Fibroblast of lung (primary cell): Measurements from ENCODE around the gene FREM1. TPM values are rescaled to one million over a fixed set of nuclear protein-coding genes. Genes with fewer than 3 reads are reported as not detected.

Experiments
- DNase-seq, 2 donors: peaks; one replicate each; pipeline versions ENCODE4 v3.0.0 to v3.0.0-alpha.2; 2010; ENCODE audit warnings: low read depth in 2 of 2
- H2AFZ ChIP-seq: 2 replicates; pipeline ENCODE4 v1.5.1; 2012; ENCODE audit warnings: low read length, control low read depth, inconsistent platforms
- H3K27ac ChIP-seq: 2 replicates; pipeline ENCODE4 v1.5.1; 2011; ENCODE audit warnings: low read length, control low read depth; ENCODE audit not compliant: insufficient read depth
- H3K27me3 ChIP-seq: 2 replicates; pipeline ENCODE4 v1.5.1; 2011; ENCODE audit warnings: mild to moderate bottlenecking, low read length; ENCODE audit not compliant: control insufficient read depth, insufficient read depth
- H3K36me3 ChIP-seq: 2 replicates; pipeline ENCODE4 v1.5.1; 2011; ENCODE audit warnings: low read length; ENCODE audit not compliant: control insufficient read depth, insufficient read depth
- H3K4me1 ChIP-seq: 2 replicates; pipeline ENCODE4 v1.5.1; 2011; ENCODE audit warnings: low read length; ENCODE audit not compliant: control insufficient read depth, insufficient read depth; ENCODE audit errors: extremely low read depth
- H3K4me2 ChIP-seq: 2 replicates; pipeline ENCODE4 v1.5.1; 2011; ENCODE audit warnings: low read length, control low read depth; ENCODE audit not compliant: insufficient read depth; ENCODE audit errors: extremely low read depth
- H3K4me3 ChIP-seq, 4 experiments: fragments of 200-600 bp in 1 of 4; sonication (generic) in 1 of 4; replicated peaks in 1 of 4; 2 replicates each; pipeline ENCODE4 v1.5.1; 2011 to 2016; ENCODE audit warnings: low read length in 4 of 4, low read depth in 3 of 4, mild to moderate bottlenecking in 3 of 4, control low read depth in 2 of 4, inconsistent platforms in 1 of 4, mixed read lengths in 1 of 4; ENCODE audit not compliant: insufficient read depth in 1 of 4; ENCODE audit errors: control extremely low read depth in 1 of 4
- H3K79me2 ChIP-seq: 2 replicates; pipeline ENCODE4 v1.5.1; 2012; ENCODE audit warnings: mild to moderate bottlenecking, low read length, inconsistent platforms; ENCODE audit not compliant: control insufficient read depth, insufficient read depth
- H3K9ac ChIP-seq: 2 replicates; pipeline ENCODE4 v1.5.1; 2011; ENCODE audit warnings: mild to moderate bottlenecking, low read length, control low read depth; ENCODE audit not compliant: insufficient read depth
- H3K9me3 ChIP-seq: 2 replicates; pipeline ENCODE4 v1.5.1; 2012; ENCODE audit warnings: low read depth, low read length; ENCODE audit not compliant: control insufficient read depth, insufficient read depth
- H4K20me1 ChIP-seq: 2 replicates; pipeline ENCODE4 v1.5.1; 2011; ENCODE audit warnings: low read length; ENCODE audit not compliant: control insufficient read depth, insufficient read depth; ENCODE audit errors: extremely low read depth
- EZH2 ChIP-seq: IDR thresholded peaks from 2 replicates; pipeline ENCODE4 v1.5.1; 2012; ENCODE audit warnings: low read length, control low read depth, mild to moderate bottlenecking; ENCODE audit errors: missing control alignments
- polyA plus RNA-seq, 2 donors: library from polyadenylated mRNA; depleted of rRNA in 1 of 2; stranded (reverse) in 1 of 2; unstranded in 1 of 2; fragments of >200 nt; gene quantifications; 2 replicates each; pipeline ENCODE4 v1.2.1, GENCODE V29; 2011 to 2012; ENCODE audit warnings: missing spikeins in 1 of 2
- total RNA-seq: library from RNA; depleted of rRNA; stranded (reverse); fragments of >200 nt; gene quantifications from 2 replicates; pipeline ENCODE4 v1.2.1, GENCODE V29; 2014
- TF ChIP-seq, protein P1 (sequence below), 2 donors: IDR thresholded peaks in 1 of 2; conservative IDR thresholded peaks in 1 of 2; 1 replicate in 1 of 2; 2 replicates in 1 of 2; pipeline ENCODE4 v1.5.1; 2011 to 2012; ENCODE audit warnings: low read length in 2 of 2, control low read depth in 1 of 2, inconsistent platforms in 1 of 2, low read depth in 1 of 2, mild to moderate bottlenecking in 1 of 2

FREM1 gene
- total and polyA plus RNA-seq, 2 donors (not counting 1 experiment from before 2014, with no cell fraction given) = under 0.01 to 0.01 TPM

DNA sequence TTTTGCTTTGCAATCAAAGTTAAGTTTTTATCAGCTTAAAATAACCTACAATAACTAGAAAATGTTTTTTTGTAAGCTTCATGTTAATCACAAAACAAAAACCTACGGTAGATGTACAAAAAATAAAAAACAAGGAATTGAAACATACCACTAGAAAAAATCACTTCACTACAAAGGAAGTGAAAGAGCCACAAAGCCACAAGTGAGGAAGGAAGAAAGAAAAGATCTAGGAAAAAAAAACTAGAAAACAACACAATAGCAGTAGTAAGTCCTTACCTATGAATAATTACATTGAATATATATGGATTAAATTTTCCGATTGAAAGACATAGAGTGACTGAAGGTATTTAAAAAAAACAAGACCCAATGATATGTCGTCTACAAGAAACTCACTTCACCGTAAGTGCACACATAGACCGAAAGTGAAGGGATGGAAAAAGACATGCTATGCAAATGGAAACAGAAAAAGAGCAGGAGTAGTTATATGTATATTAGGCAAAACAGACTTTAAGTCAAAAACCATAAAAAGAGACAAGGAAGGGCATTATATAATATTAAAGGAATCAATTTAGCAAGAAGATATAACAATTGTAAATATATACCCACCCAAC lies 203.6 kb downstream of the FREM1 start:
- no peaks in the 10 kb centered on the region for H3K79me2 ChIP-seq
- no peak overlapping the region for H3K9ac ChIP-seq

DNA sequence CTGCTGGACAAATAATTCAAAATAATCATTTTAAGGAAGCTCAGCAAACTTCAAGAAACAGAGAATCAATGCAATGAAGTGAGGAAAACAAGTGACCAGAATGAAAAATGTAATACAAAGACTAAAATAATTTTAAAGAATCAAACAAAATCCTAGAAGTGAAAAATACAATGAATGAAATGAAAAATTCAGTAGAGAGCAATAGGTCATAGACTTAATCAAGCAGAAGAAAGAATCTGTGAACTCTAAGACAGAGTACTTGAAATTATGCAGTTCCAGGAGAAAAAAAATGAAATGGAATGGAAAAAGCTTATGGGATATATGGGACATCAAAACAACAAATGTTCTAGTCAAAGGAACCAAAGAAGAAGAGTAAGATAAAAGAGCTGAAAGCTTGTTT lies 205.1 kb downstream of the FREM1 start:
- Histone ChIP-seq H3K4me1 (no peaks in the 10 kb centered on the region), H3K27me3 (peaks cover 7% of the 10 kb centered on the region), H3K79me2 (no peaks in the 10 kb centered on the region), H3K27ac (no peak overlapping the region), H2AFZ (no peak overlapping the region), H3K9ac (no peak overlapping the region), H3K4me2 (no peak overlapping the region), H3K4me3 (no peak overlapping the region), H3K36me3 (no peaks in the 10 kb centered on the region), H3K9me3 (no peaks in the 10 kb centered on the region), H4K20me1 (no peaks in the 10 kb centered on the region)
- TF ChIP-seq, protein P1, sequence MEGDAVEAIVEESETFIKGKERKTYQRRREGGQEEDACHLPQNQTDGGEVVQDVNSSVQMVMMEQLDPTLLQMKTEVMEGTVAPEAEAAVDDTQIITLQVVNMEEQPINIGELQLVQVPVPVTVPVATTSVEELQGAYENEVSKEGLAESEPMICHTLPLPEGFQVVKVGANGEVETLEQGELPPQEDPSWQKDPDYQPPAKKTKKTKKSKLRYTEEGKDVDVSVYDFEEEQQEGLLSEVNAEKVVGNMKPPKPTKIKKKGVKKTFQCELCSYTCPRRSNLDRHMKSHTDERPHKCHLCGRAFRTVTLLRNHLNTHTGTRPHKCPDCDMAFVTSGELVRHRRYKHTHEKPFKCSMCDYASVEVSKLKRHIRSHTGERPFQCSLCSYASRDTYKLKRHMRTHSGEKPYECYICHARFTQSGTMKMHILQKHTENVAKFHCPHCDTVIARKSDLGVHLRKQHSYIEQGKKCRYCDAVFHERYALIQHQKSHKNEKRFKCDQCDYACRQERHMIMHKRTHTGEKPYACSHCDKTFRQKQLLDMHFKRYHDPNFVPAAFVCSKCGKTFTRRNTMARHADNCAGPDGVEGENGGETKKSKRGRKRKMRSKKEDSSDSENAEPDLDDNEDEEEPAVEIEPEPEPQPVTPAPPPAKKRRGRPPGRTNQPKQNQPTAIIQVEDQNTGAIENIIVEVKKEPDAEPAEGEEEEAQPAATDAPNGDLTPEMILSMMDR (conservative IDR thresholded peaks at IDR 0.05 in 1 of 2, IDR thresholded peaks at IDR 0.05 in 1 of 2; ENCODE audit: low read depth in 1 of 2, low read length in 2 of 2) = no peak
- no peak for TF ChIP-seq EZH2
- no peak for DNase-seq

More for the DNA sequence above, 203.6 kb downstream of the FREM1 start:
- Histone ChIP-seq H3K27me3 (peaks cover 2% of the 10 kb centered on the region), H3K36me3 (no peaks in the 10 kb centered on the region), H4K20me1 (no peaks in the 10 kb centered on the region), H3K9me3 (no peaks in the 10 kb centered on the region), H2AFZ (no peak overlapping the region), H3K27ac (no peak overlapping the region), H3K4me2 (no peak overlapping the region), H3K4me3 (no peak overlapping the region), H3K4me1 (no peaks in the 10 kb centered on the region)
- TF ChIP-seq, protein P1 (conservative IDR thresholded peaks at IDR 0.05 in 1 of 2, IDR thresholded peaks at IDR 0.05 in 1 of 2; ENCODE audit: low read depth in 1 of 2, low read length in 2 of 2) = no peak
- no peak for TF ChIP-seq EZH2
- DNase-seq = no peak

DNA sequence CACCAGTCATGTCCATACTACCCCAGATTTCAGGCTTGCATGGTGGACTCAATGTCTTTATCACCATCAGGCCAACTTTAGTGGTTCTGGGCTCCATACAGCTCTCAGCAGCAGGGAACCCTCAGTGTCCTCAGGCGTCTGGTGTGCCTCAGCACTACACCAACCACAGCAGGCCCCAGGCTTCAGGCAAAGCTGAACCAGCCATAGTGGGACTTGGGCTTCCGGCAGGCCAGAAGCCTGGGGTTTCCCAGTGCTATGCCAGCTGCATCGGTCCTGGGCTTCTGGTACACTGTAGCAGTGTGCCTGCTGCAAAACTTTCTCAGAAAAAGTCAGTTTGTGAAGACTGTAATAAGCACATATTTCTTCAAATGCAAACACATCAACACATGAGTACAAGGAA lies 205.9 kb downstream of the FREM1 start:
- Histone ChIP-seq H3K36me3 (no peaks in the 10 kb centered on the region), H3K9me3 (no peaks in the 10 kb centered on the region), H4K20me1 (no peaks in the 10 kb centered on the region), H3K27ac (no peak overlapping the region), H3K79me2 (no peaks in the 10 kb centered on the region), H3K27me3 (peaks cover 7% of the 10 kb centered on the region), H3K4me1 (no peaks in the 10 kb centered on the region), H2AFZ (no peak overlapping the region), H3K4me2 (no peak overlapping the region), H3K9ac (no peak overlapping the region), H3K4me3 (no peak overlapping the region)
- TF ChIP-seq EZH2 = no peak
- TF ChIP-seq, protein P1 (conservative IDR thresholded peaks at IDR 0.05 in 1 of 2, IDR thresholded peaks at IDR 0.05 in 1 of 2; ENCODE audit: low read depth in 1 of 2, low read length in 2 of 2) = no peak
- no peak for DNase-seq
